SK-N-MC (cell line): ENCODE results near the gene SENP2.

ENCODE experiments used
- EZH2 ChIP-seq: fragments of 200-600 bp; sonication (generic); IDR thresholded peaks from one replicate; pipeline ENCODE4 v1.6.1; 2017; ENCODE audit warnings: antibody characterized with exemption
- FOXP2 ChIP-seq: optimal IDR thresholded peaks from 2 replicates; pipeline ENCODE3; 2011; ENCODE audit warnings: mild to moderate bottlenecking, moderate library complexity; ENCODE audit not compliant: insufficient read depth; ENCODE audit errors: extremely low read length, control extremely low read depth
- POLR2AphosphoS5 ChIP-seq: IDR thresholded peaks from 2 replicates; pipeline ENCODE4 v1.6.1; 2012; ENCODE audit warnings: mild to moderate bottlenecking, low read depth, low read length, borderline replicate concordance

DNA sequence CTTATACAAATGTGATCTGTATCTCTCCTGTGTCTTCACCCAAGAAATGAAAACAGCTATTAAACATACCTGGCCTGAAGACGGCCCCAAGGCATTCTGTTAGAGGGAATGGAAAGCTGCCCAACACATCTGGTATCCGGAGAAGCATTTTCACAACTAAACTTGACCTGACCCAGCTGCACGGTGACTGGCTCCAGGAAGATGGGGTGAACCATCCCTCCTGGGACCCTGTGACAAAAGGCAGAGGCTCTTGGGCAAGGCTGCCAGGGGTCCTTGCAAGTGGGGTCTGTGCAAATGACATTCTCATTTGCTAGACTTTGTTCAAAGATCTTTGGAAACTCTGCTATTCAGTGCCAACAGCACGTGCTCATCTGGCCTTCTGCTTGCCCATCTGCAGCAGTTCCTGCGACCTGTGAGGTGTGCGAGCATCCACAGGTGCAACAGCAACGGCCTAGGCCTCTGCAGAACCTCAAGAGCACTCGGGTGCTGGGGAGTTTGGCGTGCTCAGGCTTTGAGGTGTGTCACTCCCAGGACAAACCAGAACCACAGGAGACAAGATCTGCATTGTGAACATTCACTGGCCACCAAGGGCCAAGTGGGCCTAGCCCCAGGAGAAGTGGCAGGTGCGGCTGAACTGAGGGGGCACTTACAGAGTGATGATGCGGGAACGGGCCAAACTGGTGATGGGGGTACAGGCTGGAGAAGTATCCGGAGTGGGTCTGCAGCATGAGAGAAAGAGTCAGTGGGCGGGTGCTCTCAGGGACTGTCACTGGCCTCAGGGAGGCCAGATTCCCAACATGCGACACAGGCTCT lies 71.8 kb downstream of the SENP2 start:
- TF ChIP-seq EZH2: no peak
- no peak for TF ChIP-seq FOXP2
- TF ChIP-seq POLR2AphosphoS5: no peak
